SK-N-MC (cell line): Measurements from ENCODE around the gene KLB.
"Not testable (repeated sequence)": the region's sequence is repeated elsewhere in the genome, so short reads cannot be mapped to it uniquely, and the experiment has no call there.

Experiments used
- DNase-seq: peaks from one replicate; pipeline ENCODE4 v3.0.0-alpha.2; 2011; ENCODE audit warnings: low read depth, low spot score
- H3K27ac ChIP-seq: fragments of 200-600 bp; sonication (generic); 2 replicates; pipeline ENCODE4 v1.5.1; 2016; ENCODE audit warnings: mixed run types
- H3K36me3 ChIP-seq: fragments of 200-600 bp; sonication (generic); 2 replicates; pipeline ENCODE4 v1.6.1; 2017; ENCODE audit warnings: antibody characterized with exemption, low read length, mixed read lengths; ENCODE audit not compliant: insufficient read depth
- H3K4me3 ChIP-seq: fragments of 200-600 bp; sonication (generic); 2 replicates; pipeline ENCODE4 v1.5.1; 2016
- H3K9ac ChIP-seq: fragments of 200-600 bp; sonication (generic); 2 replicates; pipeline ENCODE4 v1.8.0; 2017; ENCODE audit warnings: mixed run types, mixed read lengths; ENCODE audit not compliant: insufficient read length
- H3K9me3 ChIP-seq: fragments of 200-600 bp; sonication (generic); 2 replicates; pipeline ENCODE4 v1.6.1; 2017; ENCODE audit warnings: low read depth, mild to moderate bottlenecking, antibody characterized with exemption, low read length, moderate library complexity, mixed read lengths
- EZH2 ChIP-seq: fragments of 200-600 bp; sonication (generic); IDR thresholded peaks from one replicate; pipeline ENCODE4 v1.6.1; 2017; ENCODE audit warnings: antibody characterized with exemption
- FOXP2 ChIP-seq: optimal IDR thresholded peaks from 2 replicates; pipeline ENCODE3; 2011; ENCODE audit warnings: mild to moderate bottlenecking, moderate library complexity; ENCODE audit not compliant: insufficient read depth; ENCODE audit errors: extremely low read length, control extremely low read depth
- POLR2AphosphoS5 ChIP-seq: IDR thresholded peaks from 2 replicates; pipeline ENCODE4 v1.6.1; 2012; ENCODE audit warnings: mild to moderate bottlenecking, low read depth, low read length, borderline replicate concordance

Gene KLB

DNA sequence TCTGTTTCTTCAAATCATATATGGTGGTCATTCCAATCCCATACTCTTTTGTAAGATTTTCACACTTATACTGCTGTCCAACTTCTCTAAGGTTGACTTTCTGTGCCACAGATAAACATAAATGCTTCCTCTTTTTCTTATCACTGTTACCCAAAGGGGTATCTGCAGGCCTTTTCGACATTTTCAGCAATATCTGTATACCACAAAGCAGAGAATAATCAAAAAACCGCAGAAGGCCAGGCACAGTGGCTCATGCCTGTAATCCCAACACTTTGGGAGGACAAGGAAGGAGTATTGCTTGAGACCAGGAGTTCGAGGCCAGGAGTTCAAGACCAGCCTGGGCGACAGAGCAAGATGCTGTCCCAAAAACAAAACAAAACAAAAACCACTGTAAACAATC is 37.4 kb upstream of the KLB start:
- H3K36me3 ChIP-seq, result no peaks in the 10 kb centered on the region
- no peak for TF ChIP-seq POLR2AphosphoS5
- TF ChIP-seq EZH2, result no peak
- no peak for TF ChIP-seq FOXP2
- no peak overlapping the region for H3K27ac ChIP-seq
- no peak overlapping the region for H3K9ac ChIP-seq
- no peak overlapping the region for H3K4me3 ChIP-seq
- no peak for DNase-seq
- no peaks in the 10 kb centered on the region for H3K9me3 ChIP-seq

- not testable (repeated sequence) for H3K4me3 ChIP-seq, H3K9me3 ChIP-seq, H3K36me3 ChIP-seq, H3K9ac ChIP-seq, DNase-seq, H3K27ac ChIP-seq
Measured at GRCh38 chr4:39371209-39371608, 35.5 kb upstream of the KLB start.

DNA sequence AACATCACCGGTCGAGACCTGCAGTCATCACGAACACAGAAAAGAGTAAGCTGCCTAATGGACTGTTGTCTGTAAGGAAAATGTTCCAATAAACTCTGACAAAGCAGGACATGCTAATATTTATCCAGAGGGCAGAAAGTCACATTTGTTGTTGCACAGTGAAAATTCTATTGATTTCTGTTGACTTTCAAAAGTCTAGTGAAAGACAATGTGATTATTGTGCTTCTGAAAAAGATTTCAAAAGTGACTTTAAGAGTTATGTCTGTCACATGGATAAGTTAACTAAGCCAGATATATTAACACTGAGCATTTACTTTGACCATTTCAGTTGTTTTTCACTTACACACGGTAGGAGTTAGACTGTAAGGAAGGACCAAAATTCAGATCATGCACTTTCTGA is 31.3 kb upstream of the KLB start:
- Histone ChIP-seq H3K27ac (no peak overlapping the region), H3K4me3 (no peak overlapping the region), H3K9me3 (no peaks in the 10 kb centered on the region), H3K9ac (no peak overlapping the region), H3K36me3 (no peaks in the 10 kb centered on the region)
- DNase-seq, result no peak
- TF ChIP-seq FOXP2 (no peak), EZH2 (no peak)

GRCh38 chr4:39383690-39384089 is 23.0 kb upstream of the KLB start:
- no peak for DNase-seq
- H3K4me3 ChIP-seq, result no peak overlapping the region
- no peak for TF ChIP-seq FOXP2
- no peak for TF ChIP-seq EZH2
- no peak for TF ChIP-seq POLR2AphosphoS5
- H3K36me3 ChIP-seq, result no peaks in the 10 kb centered on the region
- H3K27ac ChIP-seq, result no peak overlapping the region
- H3K9ac ChIP-seq, result no peak overlapping the region
- no peaks in the 10 kb centered on the region for H3K9me3 ChIP-seq

DNA sequence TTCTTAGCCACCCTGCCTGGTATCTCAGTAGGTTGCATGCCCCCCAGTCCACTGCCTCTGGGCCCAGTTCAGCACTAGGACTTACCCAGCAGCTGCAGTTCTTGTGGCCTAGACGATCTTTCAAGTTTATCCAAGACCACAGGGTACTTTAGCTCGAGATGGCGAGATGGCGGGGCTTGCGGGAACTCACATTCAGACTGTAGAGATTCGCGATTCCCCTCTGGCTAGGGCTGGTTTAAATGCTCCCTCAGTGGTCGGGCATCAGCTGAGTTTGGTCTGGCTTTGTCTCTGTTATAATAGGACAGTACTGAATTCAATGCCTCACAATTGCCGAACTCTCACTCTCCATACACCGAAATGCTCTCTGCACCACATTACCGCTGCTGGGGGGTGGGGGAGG is 22.2 kb upstream of the KLB start:
- Histone ChIP-seq H3K9ac (no peak overlapping the region), H3K9me3 (no peaks in the 10 kb centered on the region), H3K36me3 (no peaks in the 10 kb centered on the region), H3K27ac (no peak overlapping the region), H3K4me3 (no peak overlapping the region)
- DNase-seq, result no peak
- TF ChIP-seq POLR2AphosphoS5 (no peak), EZH2 (no peak), FOXP2 (no peak)

GRCh38 chr4:39390603-39391002 is 16.1 kb upstream of the KLB start:
- DNase-seq, result no peak
- no peak overlapping the region for H3K27ac ChIP-seq
- no peak for TF ChIP-seq FOXP2

GRCh38 chr4:39394706-39395105 is 12.0 kb upstream of the KLB start:
- DNase-seq, result no peak
- TF ChIP-seq EZH2, result no peak
- TF ChIP-seq POLR2AphosphoS5, result no peak
- no peak for TF ChIP-seq FOXP2
- no peak overlapping the region for H3K27ac ChIP-seq
- H3K9ac ChIP-seq, result no peak overlapping the region
- no peaks in the 10 kb centered on the region for H3K36me3 ChIP-seq
- H3K9me3 ChIP-seq, result no peaks in the 10 kb centered on the region
- H3K4me3 ChIP-seq, result no peak overlapping the region

More at GRCh38 chr4:39390603-39391002, 16.1 kb upstream of the KLB start:
- Histone ChIP-seq H3K4me3 (no peak overlapping the region), H3K36me3 (no peaks in the 10 kb centered on the region), H3K9me3 (no peaks in the 10 kb centered on the region), H3K9ac (no peak overlapping the region)

DNA sequence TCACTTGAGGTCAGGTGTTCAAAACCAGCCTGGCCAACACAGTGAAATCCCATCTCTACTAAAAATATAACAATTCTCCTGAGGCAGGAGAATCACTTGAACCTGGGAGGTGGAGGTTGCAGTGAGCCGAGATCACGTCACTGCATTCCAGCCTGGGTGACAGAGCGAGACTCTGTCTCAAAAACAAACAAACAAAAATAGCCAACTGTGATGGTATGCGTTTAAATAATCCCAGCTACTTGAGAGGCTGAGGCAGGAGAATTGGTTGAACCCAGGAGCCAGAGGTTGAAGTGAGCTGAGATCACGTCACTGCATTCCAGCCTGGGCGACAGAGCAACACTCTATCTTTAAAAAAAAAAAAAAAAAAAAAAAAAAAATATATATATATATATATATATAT is 5.1 kb upstream of the KLB start:
- H3K9me3 ChIP-seq, H3K9ac ChIP-seq, H3K36me3 ChIP-seq, DNase-seq, H3K27ac ChIP-seq, H3K4me3 ChIP-seq: not testable (repeated sequence)

GRCh38 chr4:39407584-39407885 is 805 bp downstream of the KLB start:
- DNase-seq, result no peak
- no peak overlapping the region for H3K9ac ChIP-seq
- no peaks in the 10 kb centered on the region for H3K36me3 ChIP-seq
- H3K27ac ChIP-seq, result no peak overlapping the region
- no peaks in the 10 kb centered on the region for H3K9me3 ChIP-seq
- TF ChIP-seq POLR2AphosphoS5 (no peak), FOXP2 (no peak), EZH2 (no peak)
- no peak overlapping the region for H3K4me3 ChIP-seq

- H3K4me3 ChIP-seq, result no peak overlapping the region
- no peak for DNase-seq
- no peaks in the 10 kb centered on the region for H3K36me3 ChIP-seq
- TF ChIP-seq POLR2AphosphoS5 (no peak), FOXP2 (no peak), EZH2 (no peak)
- H3K9ac ChIP-seq, result no peak overlapping the region
- H3K9me3 ChIP-seq, result no peaks in the 10 kb centered on the region
- no peak overlapping the region for H3K27ac ChIP-seq
Measured at GRCh38 chr4:39410415-39410814, 3.7 kb downstream of the KLB start.

GRCh38 chr4:39411561-39411960 is 4.8 kb downstream of the KLB start:
- not testable (repeated sequence) for H3K4me3 ChIP-seq, H3K27ac ChIP-seq, DNase-seq, H3K9ac ChIP-seq, H3K36me3 ChIP-seq, H3K9me3 ChIP-seq
